Natural killer cell (primary cell): ENCODE data around the gene PRKRIP1. TPM values are rescaled to one million over a fixed set of nuclear protein-coding genes. Genes with fewer than 3 reads are reported as not detected.

Source experiments
- ATAC-seq, 3 donors: fragments of 150-1000 bp in 2 of 3; fragments of 200-7000 bp in 1 of 3; cut with Tn5 transposase; 1 replicate in 1 of 3; 2 replicates in 2 of 3; pipeline ENCODE4 v1.10.0; 2021; ENCODE audit warnings: mild to moderate bottlenecking in 2 of 3, moderate library complexity in 2 of 3
- DNase-seq, 2 donors: peaks; one replicate each; pipeline versions ENCODE4 v3.0.0 to v3.0.0-alpha.2; 2013 to 2021; ENCODE audit warnings: mixed read lengths in 1 of 2
- H3K27ac ChIP-seq: one replicate; pipeline ENCODE4 v1.5.1; 2013; ENCODE audit warnings: mild to moderate bottlenecking, low read length
- H3K27me3 ChIP-seq: one replicate; pipeline ENCODE4 v1.6.1; 2013; ENCODE audit warnings: low read length; ENCODE audit not compliant: control insufficient read depth, insufficient read depth
- H3K36me3 ChIP-seq: one replicate; pipeline ENCODE4 v1.6.1; 2013; ENCODE audit warnings: low read length; ENCODE audit not compliant: control insufficient read depth, insufficient read depth
- H3K4me1 ChIP-seq: one replicate; pipeline ENCODE4 v1.6.1; 2013; ENCODE audit warnings: low read length; ENCODE audit not compliant: control insufficient read depth, insufficient read depth
- H3K4me3 ChIP-seq: one replicate; pipeline ENCODE4 v1.5.1; 2013; ENCODE audit warnings: low read length
- H3K9me3 ChIP-seq: one replicate; pipeline ENCODE4 v1.6.1; 2013; ENCODE audit warnings: low read length; ENCODE audit not compliant: control insufficient read depth, insufficient read depth
- H3K27ac Mint-ChIP-seq, 2 donors: one replicate each; pipeline ENCODE4 v1.8.0; 2022; ENCODE audit warnings: mild to moderate bottlenecking in 2 of 2, mixed read lengths in 2 of 2, moderate library complexity in 1 of 2
- H3K27me3 Mint-ChIP-seq, 2 donors: one replicate each; pipeline ENCODE4 v1.8.0; 2022; ENCODE audit warnings: low read depth in 2 of 2, mixed read lengths in 2 of 2
- H3K36me3 Mint-ChIP-seq: one replicate; pipeline ENCODE4 v1.8.0; 2022; ENCODE audit warnings: mixed read lengths
- H3K4me1 Mint-ChIP-seq, 2 donors: one replicate each; pipeline ENCODE4 v1.8.0; 2022; ENCODE audit warnings: mixed read lengths in 2 of 2
- H3K4me3 Mint-ChIP-seq: one replicate; pipeline ENCODE4 v1.8.0; 2022; ENCODE audit warnings: mild to moderate bottlenecking, moderate library complexity, mixed read lengths
- H3K9me3 Mint-ChIP-seq, 2 donors: one replicate each; pipeline ENCODE4 v1.8.0; 2022; ENCODE audit warnings: mixed read lengths in 2 of 2
- CTCF ChIP-seq: fragments of 200-600 bp; IDR thresholded peaks from one replicate; pipeline ENCODE4 v1.8.0; 2022; ENCODE audit warnings: antibody characterized with exemption
- WGBS: methylation state at CpG from one replicate; pipeline ENCODE4 v1.1.7; 2013; ENCODE audit warnings: missing lambda C conversion rate; ENCODE audit not compliant: insufficient coverage; 5-methylcytosine and 5-hydroxymethylcytosine counted together
- intact Hi-C: fragments of 100-400 bp; cut with micrococcal nuclease; formaldehyde crosslinking; loops from one replicate; pipeline ENCODE4 v1.14.2; 2022
- total RNA-seq, 4 donors: library from RNA; stranded (reverse); fragments of 120-200 nt in 1 of 4; gene quantifications; one replicate each; pipeline versions ENCODE4 v1.2.3 to v1.2.4, GENCODE V29; 2013 to 2022

Gene PRKRIP1
- total RNA-seq, 3 donors from 2014 or later (not counting 1 experiment from before 2014, with no cell fraction given): 38.2 to 44.2 (median 39.5) TPM

GRCh38 chr7:102445674-102446071 lies 49.5 kb downstream of the PRKRIP1 start:
- H3K36me3 ChIP-seq: peaks cover 17% of the 10 kb centered on the region
- WGBS: 83% methylated on average over 2 of the region's 2 CpGs
- no peak overlapping the region for H3K4me3 ChIP-seq
- TF ChIP-seq CTCF: no peak
- no peak overlapping the region for H3K27ac ChIP-seq
- Mint-ChIP-seq H3K27ac (peak overlapping the region; percentile 37 to 55), H3K9me3 (no peaks in the 10 kb centered on the region), H3K36me3 (no peaks in the 10 kb centered on the region), H3K4me1 (peaks cover 8 to 30% of the 10 kb centered on the region in 2 donors), H3K27me3 (no peaks in the 10 kb centered on the region), H3K4me3 (peak overlapping the region; percentile 40)
- ATAC-seq (no peak), DNase-seq (no peak)
- H3K9me3 ChIP-seq: no peaks in the 10 kb centered on the region
- intact Hi-C loops: no loop called here
- peaks cover 29% of the 10 kb centered on the region for H3K4me1 ChIP-seq
- no peaks in the 10 kb centered on the region for H3K27me3 ChIP-seq

GRCh38 chr7:102446387-102447156 lies 50.4 kb downstream of the PRKRIP1 start:
- H3K27me3 Mint-ChIP-seq: no peaks in the 10 kb centered on the region
- H3K4me3 ChIP-seq: no peak overlapping the region
- ATAC-seq (no peak), DNase-seq (no peak)
- TF ChIP-seq CTCF: no peak
- H3K4me3 Mint-ChIP-seq: no peak overlapping the region
- peaks cover 29% of the 10 kb centered on the region for H3K4me1 ChIP-seq
- H3K27ac ChIP-seq: no peak overlapping the region
- peaks cover 8 to 29% of the 10 kb centered on the region in 2 donors for H3K4me1 Mint-ChIP-seq
- H3K27ac Mint-ChIP-seq: peak overlapping the region in 1 of 2 donors; percentile 37
- H3K36me3 ChIP-seq: peaks cover 16% of the 10 kb centered on the region
- H3K9me3 ChIP-seq: no peaks in the 10 kb centered on the region
- H3K27me3 ChIP-seq: no peaks in the 10 kb centered on the region
- intact Hi-C loops: no loop called here
- H3K9me3 Mint-ChIP-seq: no peaks in the 10 kb centered on the region
- H3K36me3 Mint-ChIP-seq: no peaks in the 10 kb centered on the region
- WGBS: 90% methylated on average over 41 of the region's 41 CpGs

GRCh38 chr7:102447311-102447710 lies 51.1 kb downstream of the PRKRIP1 start:
- H3K9me3 ChIP-seq: no peaks in the 10 kb centered on the region
- intact Hi-C loops: no loop called here
- Mint-ChIP-seq H3K27me3 (no peaks in the 10 kb centered on the region), H3K4me1 (peaks cover 8 to 24% of the 10 kb centered on the region in 2 donors), H3K27ac (no peak overlapping the region), H3K4me3 (no peak overlapping the region), H3K36me3 (no peaks in the 10 kb centered on the region), H3K9me3 (no peaks in the 10 kb centered on the region)
- no peak overlapping the region for H3K4me3 ChIP-seq
- DNase-seq: no peak
- H3K4me1 ChIP-seq: peaks cover 22% of the 10 kb centered on the region
- no peaks in the 10 kb centered on the region for H3K27me3 ChIP-seq
- peaks cover 12% of the 10 kb centered on the region for H3K36me3 ChIP-seq
- no peak for TF ChIP-seq CTCF
- no peak overlapping the region for H3K27ac ChIP-seq
- ATAC-seq: no peak
- WGBS: 95% methylated on average over 14 of the region's 14 CpGs

- intact Hi-C loops: no loop called here
- H3K36me3 Mint-ChIP-seq: no peaks in the 10 kb centered on the region
- peaks cover 12% of the 10 kb centered on the region for H3K36me3 ChIP-seq
- peaks cover 0 to 9% of the 10 kb centered on the region in 2 donors for H3K4me1 Mint-ChIP-seq
- H3K27me3 Mint-ChIP-seq: no peaks in the 10 kb centered on the region
- H3K4me1 ChIP-seq: peaks cover 3% of the 10 kb centered on the region
- no peak for TF ChIP-seq CTCF
- no peaks in the 10 kb centered on the region for H3K9me3 ChIP-seq
- ATAC-seq (no peak), DNase-seq (no peak)
- no peak overlapping the region for H3K4me3 Mint-ChIP-seq
- H3K27ac Mint-ChIP-seq: no peak overlapping the region
- no peaks in the 10 kb centered on the region for H3K27me3 ChIP-seq
- no peak overlapping the region for H3K4me3 ChIP-seq
- WGBS: 97% methylated on average over 15 of the region's 15 CpGs
- H3K9me3 Mint-ChIP-seq: no peaks in the 10 kb centered on the region
- no peak overlapping the region for H3K27ac ChIP-seq
Observed at GRCh38 chr7:102449136-102449535, 53.0 kb downstream of the PRKRIP1 start.
